Measurements from ENCODE around the gene CNOT1. TPM values are rescaled to one million over a fixed set of nuclear protein-coding genes. Genes with fewer than 3 reads are reported as not detected.
A peak's percentile ranks its signal among the peaks of the same experiment; 100 is the strongest.

Gene CNOT1
- total RNA-seq, 1 experiment from 2014 or later, result 299 TPM

- Mint-ChIP-seq H3K27me3 (ENCODE audit: unreplicated experiment) (no peaks in the 10 kb centered on the region), H3K9me3 (ENCODE audit: low read depth, unreplicated experiment) (no peaks in the 10 kb centered on the region), H3K27ac (ENCODE audit: unreplicated experiment) (no peak overlapping the region)
Observed at GRCh38 chr16:58635502-58635901, 5.9 kb upstream of the CNOT1 start.

GRCh38 chr16:58634265-58634802 is 4.7 kb upstream of the CNOT1 start:
- no peak for TF ChIP-seq CTCF (IDR thresholded peaks at IDR 0.05; ENCODE audit: unreplicated experiment)
- no peak overlapping the region for H3K27ac Mint-ChIP-seq (ENCODE audit: unreplicated experiment)
- peaks cover 13% of the 10 kb centered on the region for H3K36me3 Mint-ChIP-seq (ENCODE audit: insufficient read depth, unreplicated experiment)
- BruUV-seq (replicated peaks), result no TSS peak
- intact Hi-C loops (cut with micrococcal nuclease; ENCODE audit: unreplicated experiment), result loop anchor here (10.0 kb wide), 1 partner anchor 300 kb away; no protein-coding TSS in a partner anchor
- no peak for DNase-seq
- H3K4me3 Mint-ChIP-seq (ENCODE audit: low read depth, unreplicated experiment), result no peak overlapping the region
- peaks cover 13% of the 10 kb centered on the region for H3K4me1 Mint-ChIP-seq (ENCODE audit: low read depth, unreplicated experiment)
- no peaks in the 10 kb centered on the region for H3K9me3 Mint-ChIP-seq (ENCODE audit: low read depth, unreplicated experiment)
- no peaks in the 10 kb centered on the region for H3K27me3 Mint-ChIP-seq (ENCODE audit: unreplicated experiment)
- CTCF ChIA-PET, result interaction anchor here (0.5 to 1.3 kb wide), 4 partner anchors 12 to 139 kb away, joined by 3 to 8 read pairs (median 4); no protein-coding TSS in a partner anchor

More at GRCh38 chr16:58635502-58635901, 5.9 kb upstream of the CNOT1 start:
- H3K4me1 Mint-ChIP-seq (ENCODE audit: low read depth, unreplicated experiment), result peaks cover 13% of the 10 kb centered on the region
- CTCF ChIA-PET, result interaction anchor here (0.6 kb wide), 1 partner anchor 338 kb away, joined by 3 read pairs; no protein-coding TSS in a partner anchor
- intact Hi-C loops (cut with micrococcal nuclease; ENCODE audit: unreplicated experiment), result loop anchor here (10.0 kb wide), 1 partner anchor 301 kb away; no protein-coding TSS in a partner anchor
- peaks cover 1% of the 10 kb centered on the region for H3K36me3 Mint-ChIP-seq (ENCODE audit: insufficient read depth, unreplicated experiment)
- BruUV-seq (replicated peaks), result no TSS peak
- no peak for DNase-seq
- no peak overlapping the region for H3K4me3 Mint-ChIP-seq (ENCODE audit: low read depth, unreplicated experiment)
- TF ChIP-seq CTCF (IDR thresholded peaks at IDR 0.05; ENCODE audit: unreplicated experiment), result no peak

- Mint-ChIP-seq H3K27me3 (ENCODE audit: unreplicated experiment) (no peaks in the 10 kb centered on the region), H3K9me3 (ENCODE audit: low read depth, unreplicated experiment) (no peaks in the 10 kb centered on the region), H3K4me3 (ENCODE audit: low read depth, unreplicated experiment) (peak overlapping the region; percentile 99), H3K4me1 (ENCODE audit: low read depth, unreplicated experiment) (no peaks in the 10 kb centered on the region), H3K36me3 (ENCODE audit: insufficient read depth, unreplicated experiment) (peaks cover 53% of the 10 kb centered on the region), H3K27ac (ENCODE audit: unreplicated experiment) (peak overlapping the region; percentile 100)
- no peak for TF ChIP-seq CTCF (IDR thresholded peaks at IDR 0.05; ENCODE audit: unreplicated experiment)
- no TSS peak for BruUV-seq (replicated peaks)
- DNase-seq, result peak; percentile 35
- CTCF ChIA-PET, result interaction anchor here (0.5 to 1.0 kb wide), 2 partner anchors 16 to 32 kb away, joined by 3 to 4 read pairs; no protein-coding TSS in a partner anchor
- intact Hi-C loops (cut with micrococcal nuclease; ENCODE audit: unreplicated experiment), result no loop called here
Observed at GRCh38 chr16:58628845-58629732, 537 bp downstream of the CNOT1 start.

GRCh38 chr16:58624209-58624608 is 5.4 kb downstream of the CNOT1 start:
- Mint-ChIP-seq H3K9me3 (ENCODE audit: low read depth, unreplicated experiment) (no peaks in the 10 kb centered on the region), H3K4me1 (ENCODE audit: low read depth, unreplicated experiment) (peaks cover 8% of the 10 kb centered on the region), H3K36me3 (ENCODE audit: insufficient read depth, unreplicated experiment) (peaks cover 84% of the 10 kb centered on the region), H3K27ac (ENCODE audit: unreplicated experiment) (no peak overlapping the region), H3K27me3 (ENCODE audit: unreplicated experiment) (no peaks in the 10 kb centered on the region), H3K4me3 (ENCODE audit: low read depth, unreplicated experiment) (no peak overlapping the region)
- no peak for DNase-seq
- CTCF ChIA-PET, result no interaction called here
- no TSS peak for BruUV-seq (replicated peaks)
- no peak for TF ChIP-seq CTCF (IDR thresholded peaks at IDR 0.05; ENCODE audit: unreplicated experiment)
- intact Hi-C loops (cut with micrococcal nuclease; ENCODE audit: unreplicated experiment), result no loop called here

Data from Calu3 (cell line).